ENCODE data around the gene ARHGAP26.
A peak's percentile ranks its signal among the peaks of the same experiment; 100 is the strongest.

ARHGAP26 gene

DNA sequence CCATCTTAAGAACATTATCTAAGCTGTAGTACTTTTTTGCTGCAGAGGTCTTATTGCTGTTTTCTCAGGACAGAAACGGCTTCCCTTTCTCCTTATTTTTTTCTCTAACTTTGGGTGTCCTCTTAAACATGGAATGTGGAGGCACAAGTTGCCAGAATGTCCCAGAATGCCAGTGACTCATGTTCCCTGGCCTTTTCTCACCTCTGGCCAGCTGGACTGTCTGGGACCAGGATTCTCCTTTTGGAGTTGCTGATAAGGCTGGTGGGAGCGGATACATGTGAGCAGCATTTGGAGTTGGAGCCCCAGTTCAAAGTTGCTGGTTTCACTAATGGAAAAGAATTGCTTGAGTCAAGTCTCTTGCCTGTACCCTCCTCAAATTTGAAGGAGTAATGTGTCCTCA is 112.8 kb downstream of the ARHGAP26 start:
- DNase-seq (no peak), ATAC-seq (replicated peaks) (no peak)
- Mint-ChIP-seq H3K27me3 (no peaks in the 10 kb centered on the region), H3K27ac (peak overlapping the region in 1 of 2 donors; percentile 41), H3K9me3 (no peaks in the 10 kb centered on the region), H3K4me3 (no peak overlapping the region), H3K36me3 (ENCODE audit: insufficient read depth) (peaks cover 50% of the 10 kb centered on the region), H3K4me1 (ENCODE audit: low read depth in 2 of 2) (peaks cover 9 to 17% of the 10 kb centered on the region in 2 donors)

DNA sequence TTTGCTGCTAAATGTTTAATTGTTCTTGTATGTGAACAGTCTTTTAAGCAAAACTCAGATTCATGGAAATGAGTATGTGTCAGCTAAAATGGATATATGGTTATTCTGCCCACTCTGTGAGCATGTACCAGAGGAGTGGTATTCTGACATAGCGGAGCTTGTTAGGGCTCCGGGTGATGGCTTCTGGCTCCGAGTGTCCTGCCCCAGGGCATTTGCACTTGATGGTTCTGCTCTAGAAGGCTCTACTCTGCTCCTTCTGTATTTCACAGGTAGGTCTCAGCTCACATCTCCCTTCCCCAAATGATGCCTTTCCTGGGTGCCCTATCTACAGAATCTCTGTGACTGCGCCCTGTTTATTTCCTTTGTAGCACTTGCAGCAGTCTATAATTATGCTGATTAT is 113.3 kb downstream of the ARHGAP26 start:
- Mint-ChIP-seq H3K27ac (peak overlapping the region in 1 of 2 donors; percentile 41), H3K4me1 (ENCODE audit: low read depth in 2 of 2) (peaks cover 13 to 18% of the 10 kb centered on the region in 2 donors)
- no peak for ATAC-seq (replicated peaks)

GRCh38 chr5:142884029-142884428 is 113.9 kb downstream of the ARHGAP26 start:
- Mint-ChIP-seq H3K36me3 (ENCODE audit: insufficient read depth) (peaks cover 50% of the 10 kb centered on the region), H3K9me3 (no peaks in the 10 kb centered on the region), H3K27me3 (no peaks in the 10 kb centered on the region), H3K4me3 (no peak overlapping the region), H3K4me1 (ENCODE audit: low read depth in 2 of 2) (peaks cover 15 to 21% of the 10 kb centered on the region in 2 donors), H3K27ac (peak overlapping the region; percentile 41 to 44)
- ATAC-seq (replicated peaks) (no peak), DNase-seq (no peak)

More for the DNA sequence above, 113.3 kb downstream of the ARHGAP26 start:
- Mint-ChIP-seq H3K9me3 (no peaks in the 10 kb centered on the region), H3K36me3 (ENCODE audit: insufficient read depth) (peaks cover 50% of the 10 kb centered on the region), H3K27me3 (no peaks in the 10 kb centered on the region), H3K4me3 (no peak overlapping the region)
- no peak for DNase-seq

DNA sequence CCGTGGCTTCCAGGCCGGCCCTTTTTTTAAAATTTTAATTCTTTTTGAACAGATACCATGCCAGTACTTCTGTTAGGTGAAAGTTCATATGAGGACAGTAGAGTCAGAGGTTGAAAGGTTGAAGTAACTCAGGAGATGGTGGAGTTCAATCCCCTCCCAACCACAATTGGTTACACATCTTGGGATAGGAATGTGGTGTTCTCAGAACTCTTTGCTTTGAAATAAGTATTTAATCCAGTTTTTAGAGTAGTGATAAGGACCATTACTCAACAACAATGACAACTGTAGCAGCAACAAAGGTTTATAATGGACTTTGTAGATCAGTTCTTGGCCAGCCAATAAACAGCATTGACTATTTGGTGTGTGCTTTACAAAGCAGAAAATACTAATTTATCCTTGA is 116.0 kb downstream of the ARHGAP26 start:
- H3K4me1 Mint-ChIP-seq (ENCODE audit: low read depth in 2 of 2): peaks cover 23 to 33% of the 10 kb centered on the region in 2 donors

DNA sequence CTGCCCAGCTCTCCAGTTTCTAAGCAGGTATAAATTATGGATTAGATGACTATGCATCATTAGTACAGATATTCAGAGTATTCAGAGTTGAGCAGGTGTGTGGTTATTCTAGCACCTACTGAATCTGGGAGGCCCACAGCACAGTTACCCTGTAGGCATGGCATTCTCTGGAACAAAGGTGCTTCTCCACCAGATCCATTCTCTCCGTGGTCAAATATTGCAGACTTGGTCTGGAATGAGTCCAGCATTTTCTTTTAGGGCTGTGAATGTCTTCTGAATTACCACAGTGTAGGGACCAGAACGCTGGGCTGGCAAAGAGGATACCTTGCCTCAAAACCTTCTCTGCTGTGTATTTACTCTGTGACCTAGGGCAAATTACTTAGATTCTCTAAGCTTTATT is 116.8 kb downstream of the ARHGAP26 start:
- Mint-ChIP-seq H3K4me3 (no peak overlapping the region), H3K36me3 (ENCODE audit: insufficient read depth) (peaks cover 30% of the 10 kb centered on the region), H3K4me1 (ENCODE audit: low read depth in 2 of 2) (peaks cover 27 to 40% of the 10 kb centered on the region in 2 donors), H3K27ac (peak overlapping the region; percentile 13 to 26), H3K9me3 (no peaks in the 10 kb centered on the region), H3K27me3 (no peaks in the 10 kb centered on the region)
- DNase-seq: no peak
- ATAC-seq (replicated peaks): no peak

More for the DNA sequence above, 116.0 kb downstream of the ARHGAP26 start:
- Mint-ChIP-seq H3K27me3 (no peaks in the 10 kb centered on the region), H3K9me3 (no peaks in the 10 kb centered on the region), H3K36me3 (ENCODE audit: insufficient read depth) (peaks cover 36% of the 10 kb centered on the region), H3K27ac (peak overlapping the region in 1 of 2 donors; percentile 0), H3K4me3 (no peak overlapping the region)
- DNase-seq (no peak), ATAC-seq (replicated peaks) (no peak)

GRCh38 chr5:142888469-142889085 is 118.4 kb downstream of the ARHGAP26 start:
- DNase-seq (peak in 1 of 3 experiments; percentile 21), ATAC-seq (replicated peaks) (no peak)
- peaks cover 24% of the 10 kb centered on the region for H3K36me3 Mint-ChIP-seq (ENCODE audit: insufficient read depth)

DNA sequence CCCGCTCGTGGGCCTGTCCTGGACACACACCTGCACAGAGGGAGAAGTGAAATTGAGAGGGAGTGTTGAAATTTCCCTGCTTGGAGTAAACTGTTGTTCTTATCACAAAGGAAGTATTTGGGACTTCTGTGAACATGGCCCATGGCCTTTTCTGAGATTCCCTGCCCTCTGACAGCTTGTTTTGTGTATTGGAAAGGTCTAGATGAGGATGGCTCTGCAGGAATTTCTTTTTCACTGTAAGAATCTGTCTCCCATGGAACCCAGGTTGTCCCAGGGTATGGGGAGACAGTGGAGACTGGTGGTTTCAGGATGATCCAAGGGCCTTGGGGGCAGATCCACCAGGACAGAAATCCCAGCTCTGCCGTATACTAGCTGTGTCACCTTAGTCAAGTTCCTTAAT is 121.8 kb downstream of the ARHGAP26 start:
- Mint-ChIP-seq H3K27ac (no peak overlapping the region), H3K4me1 (ENCODE audit: low read depth in 2 of 2) (peaks cover 26 to 44% of the 10 kb centered on the region in 2 donors), H3K9me3 (no peaks in the 10 kb centered on the region), H3K4me3 (no peak overlapping the region), H3K36me3 (ENCODE audit: insufficient read depth) (peaks cover 26% of the 10 kb centered on the region), H3K27me3 (no peaks in the 10 kb centered on the region)
- DNase-seq (no peak), ATAC-seq (replicated peaks) (no peak)

More at GRCh38 chr5:142888469-142889085, 118.4 kb downstream of the ARHGAP26 start:
- Mint-ChIP-seq H3K9me3 (no peaks in the 10 kb centered on the region), H3K27ac (peak overlapping the region in 1 of 2 donors; percentile 32), H3K4me1 (ENCODE audit: low read depth in 2 of 2) (peaks cover 33 to 49% of the 10 kb centered on the region in 2 donors), H3K4me3 (no peak overlapping the region), H3K27me3 (no peaks in the 10 kb centered on the region)

- DNase-seq (no peak), ATAC-seq (replicated peaks) (no peak)
- Mint-ChIP-seq H3K9me3 (no peaks in the 10 kb centered on the region), H3K27me3 (no peaks in the 10 kb centered on the region), H3K4me3 (no peak overlapping the region), H3K36me3 (ENCODE audit: insufficient read depth) (peaks cover 26% of the 10 kb centered on the region), H3K4me1 (ENCODE audit: low read depth in 2 of 2) (peaks cover 19 to 36% of the 10 kb centered on the region in 2 donors), H3K27ac (no peak overlapping the region)
Observed at GRCh38 chr5:142894315-142894714, 124.1 kb downstream of the ARHGAP26 start.

DNA sequence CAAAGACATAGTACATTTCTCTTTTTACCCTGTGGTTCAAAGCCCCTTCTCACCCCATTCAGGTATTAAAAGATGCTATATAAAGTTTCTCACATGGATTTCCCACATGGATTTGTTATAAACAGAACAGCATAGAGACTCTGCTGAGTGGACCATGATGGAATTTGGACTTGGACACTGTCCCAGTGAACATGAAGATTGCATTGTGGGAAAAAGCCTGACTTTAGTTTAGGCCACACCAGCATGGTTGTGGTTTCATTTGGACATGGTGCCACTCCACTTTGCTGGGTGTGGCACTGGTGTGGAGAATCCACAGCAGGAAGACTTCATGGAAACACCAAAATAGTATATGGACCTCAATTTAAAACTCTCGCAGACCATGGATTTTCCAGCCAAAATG is 124.6 kb downstream of the ARHGAP26 start:
- Mint-ChIP-seq H3K9me3 (no peaks in the 10 kb centered on the region), H3K4me1 (ENCODE audit: low read depth in 2 of 2) (peaks cover 19 to 36% of the 10 kb centered on the region in 2 donors), H3K4me3 (no peak overlapping the region), H3K36me3 (ENCODE audit: insufficient read depth) (peaks cover 28% of the 10 kb centered on the region), H3K27me3 (no peaks in the 10 kb centered on the region), H3K27ac (no peak overlapping the region)
- DNase-seq (no peak), ATAC-seq (replicated peaks) (no peak)

DNA sequence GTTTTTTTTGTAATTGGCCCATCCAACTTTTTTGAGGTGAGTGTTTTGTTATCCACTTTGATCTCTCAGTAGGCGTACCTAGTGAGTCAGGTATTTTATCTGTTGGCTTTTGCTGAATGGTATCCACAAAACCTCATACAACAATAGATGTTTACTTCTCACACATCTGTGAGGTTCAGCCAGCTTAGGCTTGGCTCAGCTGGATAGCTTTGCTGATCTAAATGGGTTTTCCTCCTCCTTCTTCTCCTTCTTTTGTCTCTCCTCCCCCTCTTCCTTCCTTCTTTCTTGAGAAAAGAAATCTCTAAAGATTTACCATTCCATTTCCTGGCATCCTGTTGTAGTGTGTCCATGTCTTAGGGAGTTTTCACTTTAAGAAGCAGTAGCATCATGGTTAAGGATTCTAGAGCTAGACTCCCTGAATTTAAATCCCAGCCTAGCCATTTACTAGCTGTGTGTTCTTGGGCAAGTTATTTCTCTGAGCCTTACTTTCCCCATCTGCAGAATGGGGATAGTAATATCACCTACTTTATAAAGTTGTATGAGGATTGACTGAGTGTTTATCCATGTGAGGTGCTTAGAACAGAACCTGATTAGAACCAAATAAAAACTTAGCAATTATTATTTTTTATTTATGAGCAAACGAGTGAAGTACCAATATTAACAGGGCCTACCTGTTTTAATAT is 126.3 kb downstream of the ARHGAP26 start:
- H3K27me3 Mint-ChIP-seq: no peaks in the 10 kb centered on the region
- H3K27ac Mint-ChIP-seq: peak overlapping the region in 1 of 2 donors; percentile 23
- H3K4me3 Mint-ChIP-seq: no peak overlapping the region
- H3K4me1 Mint-ChIP-seq (ENCODE audit: low read depth in 2 of 2): peaks cover 10 to 26% of the 10 kb centered on the region in 2 donors
- ATAC-seq (replicated peaks) (no peak), DNase-seq (no peak)
- no peaks in the 10 kb centered on the region for H3K9me3 Mint-ChIP-seq
- H3K36me3 Mint-ChIP-seq (ENCODE audit: insufficient read depth): peaks cover 31% of the 10 kb centered on the region

GRCh38 chr5:142897328-142897727 is 127.2 kb downstream of the ARHGAP26 start:
- Mint-ChIP-seq H3K27me3 (no peaks in the 10 kb centered on the region), H3K9me3 (no peaks in the 10 kb centered on the region), H3K36me3 (ENCODE audit: insufficient read depth) (peaks cover 37% of the 10 kb centered on the region), H3K4me3 (no peak overlapping the region), H3K4me1 (ENCODE audit: low read depth in 2 of 2) (peaks cover 8 to 19% of the 10 kb centered on the region in 2 donors), H3K27ac (peak overlapping the region in 1 of 2 donors; percentile 23)
- no peak for ATAC-seq (replicated peaks)
- DNase-seq: no peak

DNA sequence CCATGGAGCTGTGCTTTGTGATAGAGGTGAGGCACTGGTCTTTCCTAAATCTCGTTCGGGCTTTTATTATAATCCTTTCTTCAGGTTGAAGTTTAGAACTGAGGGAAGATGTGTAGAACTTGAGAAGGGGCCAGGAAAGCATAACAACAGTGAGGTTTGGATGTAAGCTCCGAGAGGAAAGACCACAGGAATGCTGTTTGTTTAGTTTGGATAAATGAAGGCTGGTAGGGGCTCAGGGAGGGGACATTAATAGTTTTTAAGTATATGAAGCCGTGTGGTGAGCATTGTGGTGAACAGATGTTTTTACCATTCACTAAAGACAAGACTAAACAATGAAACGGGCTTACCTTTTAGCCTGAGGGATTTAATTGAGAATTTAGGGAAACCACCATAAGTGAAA is 130.8 kb downstream of the ARHGAP26 start:
- DNase-seq (no peak), ATAC-seq (replicated peaks) (no peak)
- Mint-ChIP-seq H3K4me3 (no peak overlapping the region), H3K27ac (peak overlapping the region; percentile 12 to 59), H3K9me3 (no peaks in the 10 kb centered on the region), H3K4me1 (ENCODE audit: low read depth in 2 of 2) (peaks cover 5 to 8% of the 10 kb centered on the region in 2 donors), H3K27me3 (no peaks in the 10 kb centered on the region), H3K36me3 (ENCODE audit: insufficient read depth) (peaks cover 39% of the 10 kb centered on the region)

GRCh38 chr5:142901476-142902185 is 131.5 kb downstream of the ARHGAP26 start:
- H3K27me3 Mint-ChIP-seq: no peaks in the 10 kb centered on the region
- no peak overlapping the region for H3K4me3 Mint-ChIP-seq
- peaks cover 5 to 8% of the 10 kb centered on the region in 2 donors for H3K4me1 Mint-ChIP-seq (ENCODE audit: low read depth in 2 of 2)
- H3K27ac Mint-ChIP-seq: peak overlapping the region; percentile 12 to 59
- no peaks in the 10 kb centered on the region for H3K9me3 Mint-ChIP-seq
- no peak for DNase-seq
- no peak for ATAC-seq (replicated peaks)
- peaks cover 44% of the 10 kb centered on the region for H3K36me3 Mint-ChIP-seq (ENCODE audit: insufficient read depth)

Measured in effector memory CD8-positive, alpha-beta T cell (primary cell).